ENCODE measurements around the gene TAGAP.

GRCh38 chr6:159030168-159030567 lies 14.6 kb downstream of the TAGAP start:
- TF ChIP-seq ELF4 (IDR thresholded peaks at IDR 0.05) (no peak), CTBP1 (IDR thresholded peaks at IDR 0.05; ENCODE audit: borderline replicate concordance) (no peak), FOXM1 (IDR thresholded peaks at IDR 0.05; ENCODE audit: borderline replicate concordance) (no peak), ZNF384 (IDR thresholded peaks at IDR 0.05) (no peak), BHLHE40 (IDR thresholded peaks at IDR 0.05; ENCODE audit: borderline replicate concordance) (no peak), HDGF (IDR thresholded peaks at IDR 0.05; ENCODE audit: borderline replicate concordance) (no peak), SUZ12 (IDR thresholded peaks at IDR 0.05) (no peak), TARDBP (IDR thresholded peaks at IDR 0.05) (no peak), NFRKB (IDR thresholded peaks at IDR 0.05) (no peak), LEF1 (IDR thresholded peaks at IDR 0.05; ENCODE audit: borderline replicate concordance) (no peak), FOXA1 (IDR thresholded peaks at IDR 0.05) (no peak)

All from HEK293T (cell line).